Astrocyte (in vitro differentiated cells and primary cell): ENCODE measurements around the gene DDRGK1.
A peak's percentile ranks its signal among the peaks of the same experiment; 100 is the strongest.

Experiments used
- CTCF ChIP-seq: IDR thresholded peaks from 2 replicates; pipeline ENCODE4 v1.5.1; 2011; ENCODE audit warnings: low read depth, mild to moderate bottlenecking, inconsistent platforms, low read length, moderate library complexity; ENCODE audit not compliant: insufficient read depth
- EZH2 ChIP-seq: IDR thresholded peaks from 2 replicates; pipeline ENCODE4 v1.6.1; 2012; ENCODE audit warnings: mild to moderate bottlenecking, low read length, inconsistent platforms; ENCODE audit not compliant: insufficient read depth

DNA sequence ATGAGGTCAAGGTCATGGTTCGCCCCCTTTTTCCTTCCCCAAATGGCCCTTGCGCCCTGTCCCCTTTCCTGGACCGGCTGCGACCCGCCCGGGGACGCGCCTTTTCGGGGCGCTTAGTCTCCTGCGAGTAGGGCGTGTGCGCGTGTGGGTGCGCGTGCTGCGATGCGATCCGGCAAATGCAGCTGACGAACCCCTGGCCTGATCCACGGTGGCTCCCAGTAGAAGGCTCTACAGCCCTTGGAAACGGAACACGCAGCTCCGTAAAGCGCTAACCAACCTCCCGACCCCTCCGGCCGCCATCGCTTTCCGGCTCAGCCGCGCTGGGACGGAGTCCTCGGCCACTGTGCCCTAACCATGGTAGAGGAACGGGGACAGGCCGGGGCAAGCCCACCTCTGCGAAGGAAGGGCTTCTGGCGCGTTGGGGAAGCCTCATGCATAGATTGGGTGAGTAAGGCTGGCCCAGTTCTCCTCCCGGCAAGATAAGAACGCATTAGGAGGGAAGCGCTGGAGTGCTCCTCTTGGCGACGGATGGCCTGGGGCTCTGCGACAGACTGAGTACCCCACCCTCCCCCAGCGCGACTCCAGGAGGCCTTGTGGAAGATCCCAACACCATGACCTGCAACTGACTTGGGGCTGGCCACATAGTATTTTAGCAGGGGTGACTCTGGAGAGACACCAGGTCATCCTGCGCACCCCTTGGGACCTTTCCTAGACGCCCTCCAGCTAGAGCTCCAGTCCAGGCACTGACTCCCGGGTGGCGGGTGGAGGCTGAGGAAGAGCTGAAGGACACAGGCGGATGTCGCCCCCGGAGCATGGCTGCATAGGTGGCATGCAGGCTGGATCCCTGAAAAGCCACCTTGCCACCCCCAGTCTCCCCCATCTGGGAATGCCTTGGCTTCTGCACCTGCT lies 35.6 kb upstream of the DDRGK1 start:
- no peak for TF ChIP-seq CTCF
- peak; percentile 79 for TF ChIP-seq EZH2
